GM18868 (cell line): ENCODE data around the gene ACAA1.
A peak's percentile ranks its signal among the peaks of the same experiment; 100 is the strongest.

ENCODE experiments used
- ATAC-seq: cut with Tn5 transposase; IDR thresholded peaks from one replicate; pipeline ENCODE4 v1.9.1; 2021; ENCODE audit warnings: mild to moderate bottlenecking, moderate library complexity; ENCODE audit not compliant: unreplicated experiment

ACAA1 gene

DNA sequence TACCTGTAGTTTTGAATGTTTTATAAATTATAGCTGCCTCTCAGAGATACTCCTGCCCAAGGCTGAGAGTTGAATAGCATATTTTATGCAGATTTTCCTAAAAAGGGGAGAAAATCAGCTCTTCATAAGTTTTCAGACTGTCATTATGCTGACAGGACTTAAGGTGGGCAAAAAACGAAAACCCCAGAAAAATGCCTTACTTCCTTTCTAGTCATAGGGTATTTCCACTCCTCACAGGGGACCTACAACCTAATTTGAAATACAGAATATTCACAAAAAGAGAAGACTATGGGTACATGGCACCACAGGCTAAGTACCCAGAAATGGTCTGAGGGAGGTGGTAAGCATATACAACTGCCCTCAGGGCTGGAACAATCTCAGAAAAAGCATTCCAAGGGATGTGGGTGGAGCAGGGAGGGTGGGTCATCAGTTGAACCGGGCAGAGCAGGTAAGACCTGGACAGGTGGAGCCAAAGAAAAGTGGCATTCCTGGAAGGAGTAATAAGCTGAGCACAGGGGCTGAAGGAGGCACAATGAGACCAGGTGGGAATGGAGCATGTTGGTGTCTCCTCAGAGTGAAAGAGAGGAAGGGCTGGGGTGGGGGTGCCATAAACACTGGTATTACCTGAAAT, 17.8 kb upstream of the ACAA1 start:
- ATAC-seq: peak; percentile 39

DNA sequence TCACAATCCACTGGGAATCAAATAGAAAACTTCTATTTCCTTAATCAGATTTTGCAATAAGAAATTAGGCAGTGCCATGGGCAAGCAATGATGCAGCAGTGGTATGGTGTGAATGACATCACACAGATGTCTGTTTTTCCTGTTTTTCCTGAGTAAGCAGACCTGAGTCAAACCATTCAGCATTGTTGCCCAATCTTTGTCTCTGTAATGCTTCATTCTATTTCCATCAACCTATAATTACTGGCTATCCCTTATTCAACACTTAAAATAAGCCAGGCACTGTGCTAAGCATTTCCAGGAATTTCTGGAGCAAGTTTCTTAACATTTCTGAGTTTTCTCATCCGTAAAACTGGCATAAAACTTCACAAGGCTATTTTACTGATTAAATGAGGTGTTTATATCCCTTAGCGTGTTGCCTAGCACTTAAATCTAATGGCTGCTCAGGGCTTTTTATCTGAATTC, 17.1 kb upstream of the ACAA1 start:
- ATAC-seq: no peak

DNA sequence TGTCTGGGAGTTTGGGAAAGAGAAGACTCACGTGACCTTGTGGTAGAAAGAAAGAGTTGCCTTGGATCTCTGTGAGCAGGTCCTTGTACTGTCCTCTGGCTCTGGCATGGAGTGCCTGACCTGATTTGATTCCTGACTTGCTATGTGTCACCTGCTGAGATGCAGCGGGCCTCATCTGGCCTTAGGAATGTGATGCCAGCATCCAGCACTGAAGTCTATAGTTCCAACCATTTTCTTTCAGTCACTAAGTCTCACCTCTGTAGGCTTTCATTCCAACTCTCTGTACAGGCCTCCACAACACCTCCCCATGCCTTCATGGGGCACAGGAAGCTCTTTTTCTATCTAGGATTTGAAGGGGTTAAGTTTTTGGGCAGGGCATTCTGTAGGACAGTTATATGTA, 16.3 kb upstream of the ACAA1 start:
- no peak for ATAC-seq

GRCh38 chr3:38152609-38153008, 15.7 kb upstream of the ACAA1 start:
- ATAC-seq: no peak

- no peak for ATAC-seq
Observed at GRCh38 chr3:38151667-38152265, 14.8 kb upstream of the ACAA1 start.

DNA sequence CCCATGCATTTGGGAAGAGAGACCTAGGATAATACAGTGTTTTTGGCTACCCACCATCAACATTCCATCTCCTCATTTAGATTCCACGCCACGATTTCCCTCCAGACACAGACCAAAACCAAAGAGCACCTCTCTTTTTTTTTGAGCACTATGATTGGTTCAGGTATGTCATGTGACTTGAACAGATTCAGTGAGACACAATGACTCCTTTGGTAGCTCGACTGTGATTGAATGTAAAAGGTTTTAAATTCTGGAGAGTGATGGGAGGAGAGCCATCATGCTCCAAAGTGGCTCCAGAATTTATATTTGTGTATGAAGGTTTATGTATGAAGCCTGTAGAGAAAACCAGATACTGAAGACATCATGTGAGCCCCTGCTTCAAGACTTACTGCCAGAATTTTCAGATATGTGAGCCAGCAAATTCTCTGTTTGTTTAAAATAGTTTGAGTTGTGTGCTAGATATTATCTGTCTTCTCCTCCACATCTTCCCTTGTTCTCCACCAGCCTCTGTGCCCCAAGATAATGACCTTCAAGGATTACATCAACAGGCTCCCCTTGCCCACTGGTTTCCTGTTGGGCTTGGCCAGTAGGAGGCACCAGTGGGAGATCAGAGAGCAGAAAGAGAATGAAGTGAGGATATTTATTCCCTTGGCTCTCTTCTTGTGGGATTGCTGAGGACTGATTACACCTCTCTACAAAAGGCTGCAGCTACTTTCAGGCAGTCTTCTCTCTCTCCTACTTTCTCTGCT, 14.0 kb upstream of the ACAA1 start:
- no peak for ATAC-seq

DNA sequence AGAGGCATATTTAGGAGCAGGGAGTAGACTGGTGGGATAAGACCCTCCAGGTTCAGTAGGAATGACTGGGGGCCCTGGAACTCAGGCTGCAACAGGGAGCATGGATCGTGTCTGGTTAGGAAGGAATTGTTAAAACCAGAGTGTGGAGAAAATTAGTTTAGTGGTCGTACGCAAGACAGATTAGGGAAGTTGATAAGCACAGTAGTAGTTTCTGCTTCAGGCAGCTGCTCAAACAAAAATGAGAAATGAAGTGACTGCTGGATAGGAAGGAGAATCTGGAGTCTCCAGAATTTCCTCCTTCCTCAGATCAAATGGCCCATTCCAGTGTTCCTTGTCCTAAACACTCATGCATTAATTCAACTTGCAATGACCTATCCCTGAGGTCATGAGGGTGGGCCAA, 12.8 kb upstream of the ACAA1 start:
- peak; percentile 51 for ATAC-seq

DNA sequence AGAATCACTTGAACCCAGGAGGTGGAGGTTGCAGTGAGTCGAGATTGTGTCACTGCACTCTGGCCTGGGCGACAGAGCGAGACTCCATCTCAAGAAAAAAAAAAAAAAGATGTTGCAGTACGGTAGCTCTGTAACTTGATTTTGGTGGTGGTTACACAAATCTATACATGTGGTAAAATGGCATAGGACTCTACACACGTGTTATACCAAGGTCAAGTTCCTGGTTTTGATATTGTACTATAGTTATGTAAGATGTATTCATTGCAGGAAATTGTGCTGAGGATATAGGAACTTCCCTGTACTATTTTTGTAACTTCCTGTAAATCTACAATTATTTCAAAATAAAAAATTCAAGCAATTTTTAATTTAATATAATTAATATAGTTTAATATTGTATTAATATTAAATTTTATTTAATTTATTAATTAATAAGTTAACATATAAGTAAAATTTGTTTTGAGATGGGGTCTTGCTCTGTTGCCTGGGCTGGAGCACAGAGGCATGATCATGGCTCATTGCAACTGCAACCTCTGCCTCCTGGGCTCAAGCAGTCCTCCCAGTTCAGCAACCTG, 11.5 kb upstream of the ACAA1 start:
- no peak for ATAC-seq

GRCh38 chr3:38147421-38147820, 10.5 kb upstream of the ACAA1 start:
- ATAC-seq: no peak

- no peak for ATAC-seq
Observed at GRCh38 chr3:38146504-38146903, 9.6 kb upstream of the ACAA1 start.

DNA sequence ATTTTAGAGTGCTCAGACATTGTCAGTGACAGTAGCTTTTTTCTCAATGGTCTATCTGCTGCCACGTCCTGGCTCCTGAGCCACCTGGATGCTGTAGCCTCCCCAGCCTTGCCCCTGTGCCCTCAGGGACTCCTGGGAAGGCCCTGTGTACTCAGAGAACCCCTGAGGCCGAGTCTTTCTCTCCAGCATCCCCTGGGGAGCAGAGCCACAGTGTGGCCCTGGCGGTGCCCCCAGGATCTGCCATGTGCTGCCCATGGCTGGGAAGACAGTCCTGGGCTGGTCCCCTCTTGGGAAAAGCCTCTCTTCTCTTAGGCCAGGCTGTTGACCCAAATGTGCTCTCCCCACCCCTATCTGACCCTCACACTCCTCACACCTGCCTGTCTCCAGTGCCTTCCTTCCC, 6.6 kb upstream of the ACAA1 start:
- ATAC-seq: no peak

- no peak for ATAC-seq
Observed at GRCh38 chr3:38142959-38143358, 6.0 kb upstream of the ACAA1 start.

DNA sequence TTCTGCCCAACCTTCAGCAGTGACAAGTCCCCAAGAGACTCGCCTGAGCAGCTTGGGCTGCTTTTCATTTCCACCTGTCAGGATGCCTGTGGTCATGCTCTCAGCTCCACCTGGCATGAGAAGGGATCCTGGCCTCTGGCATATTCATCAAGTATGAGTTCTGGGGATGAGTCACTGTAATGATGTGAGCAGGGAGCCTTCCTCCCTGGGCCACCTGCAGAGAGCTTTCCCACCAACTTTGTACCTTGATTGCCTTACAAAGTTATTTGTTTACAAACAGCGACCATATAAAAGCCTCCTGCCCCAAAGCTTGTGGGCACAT, 5.0 kb upstream of the ACAA1 start:
- no peak for ATAC-seq

DNA sequence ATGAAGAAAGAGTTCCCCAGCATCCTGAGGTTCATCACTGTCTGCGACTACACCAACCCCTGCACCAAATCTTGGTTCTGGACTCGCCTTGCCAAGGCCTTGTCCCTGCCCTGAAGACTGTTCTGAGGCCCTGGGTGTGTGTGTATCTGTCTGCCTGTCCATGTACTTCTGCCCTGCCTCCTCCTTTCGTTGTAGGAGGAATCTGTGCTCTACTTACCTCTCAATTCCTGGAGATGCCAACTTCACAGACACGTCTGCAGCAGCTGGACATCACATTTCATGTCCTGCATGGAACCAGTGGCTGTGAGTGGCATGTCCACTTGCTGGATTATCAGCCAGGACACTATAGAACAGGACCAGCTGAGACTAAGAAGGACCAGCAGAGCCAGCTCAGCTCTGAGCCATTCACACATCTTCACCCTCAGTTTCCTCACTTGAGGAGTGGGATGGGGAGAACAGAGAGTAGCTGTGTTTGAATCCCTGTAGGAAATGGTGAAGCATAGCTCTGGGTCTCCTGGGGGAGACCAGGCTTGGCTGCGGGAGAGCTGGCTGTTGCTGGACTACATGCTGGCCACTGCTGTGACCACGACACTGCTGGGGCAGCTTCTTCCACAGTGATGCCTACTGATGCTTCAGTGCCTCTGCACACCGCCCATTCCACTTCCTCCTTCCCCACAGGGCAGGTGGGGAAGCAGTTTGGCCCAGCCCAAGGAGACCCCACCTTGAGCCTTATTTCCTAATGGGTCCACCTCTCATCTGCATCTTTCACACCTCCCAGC, 4.4 kb upstream of the ACAA1 start:
- ATAC-seq: no peak

DNA sequence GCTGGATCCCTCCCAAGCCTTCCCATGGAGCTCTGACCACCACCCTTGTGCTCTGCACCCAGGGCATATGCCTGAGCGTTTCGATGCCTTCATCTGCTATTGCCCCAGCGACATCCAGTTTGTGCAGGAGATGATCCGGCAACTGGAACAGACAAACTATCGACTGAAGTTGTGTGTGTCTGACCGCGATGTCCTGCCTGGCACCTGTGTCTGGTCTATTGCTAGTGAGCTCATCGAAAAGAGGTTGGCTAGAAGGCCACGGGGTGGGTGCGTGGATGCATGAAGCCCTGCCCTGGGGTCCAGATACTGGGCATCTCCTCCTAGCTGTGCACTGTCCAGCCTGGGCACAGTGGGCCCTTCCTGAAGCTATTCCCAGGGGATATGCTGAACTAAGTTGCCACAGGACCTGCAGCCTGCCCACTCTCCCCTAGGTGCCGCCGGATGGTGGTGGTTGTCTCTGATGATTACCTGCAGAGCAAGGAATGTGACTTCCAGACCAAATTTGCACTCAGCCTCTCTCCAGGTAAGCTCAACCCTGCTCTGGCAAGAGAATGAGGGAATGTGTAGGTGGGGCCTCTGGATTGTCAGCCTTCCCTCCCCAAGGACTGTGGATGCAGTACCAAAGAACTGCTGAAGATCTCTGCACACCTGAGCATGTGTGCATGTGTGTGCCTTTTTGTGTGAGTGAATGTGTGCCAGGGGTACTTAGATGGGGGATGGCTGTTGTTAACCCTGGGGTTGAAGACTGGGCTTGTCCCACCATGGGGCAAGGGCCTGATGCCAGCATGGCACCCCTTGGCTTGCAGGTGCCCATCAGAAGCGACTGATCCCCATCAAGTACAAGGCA, 3.6 kb upstream of the ACAA1 start:
- no peak for ATAC-seq

DNA sequence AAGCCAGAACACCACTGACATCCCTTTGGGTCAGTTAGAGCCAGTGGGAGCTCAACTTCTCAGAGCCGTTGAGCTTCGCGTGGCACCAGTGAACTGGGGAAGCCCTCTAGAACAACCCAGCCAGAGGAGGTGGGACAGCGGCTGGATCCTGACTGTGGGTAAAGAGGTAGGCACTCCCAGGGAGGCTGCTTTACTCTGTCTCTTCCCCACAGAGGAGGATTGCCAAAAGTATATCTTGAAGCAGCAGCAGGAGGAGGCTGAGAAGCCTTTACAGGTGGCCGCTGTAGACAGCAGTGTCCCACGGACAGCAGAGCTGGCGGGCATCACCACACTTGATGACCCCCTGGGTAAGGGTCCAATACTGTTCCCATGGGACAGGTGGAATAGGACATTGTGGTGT, 2.7 kb upstream of the ACAA1 start:
- no peak for ATAC-seq

DNA sequence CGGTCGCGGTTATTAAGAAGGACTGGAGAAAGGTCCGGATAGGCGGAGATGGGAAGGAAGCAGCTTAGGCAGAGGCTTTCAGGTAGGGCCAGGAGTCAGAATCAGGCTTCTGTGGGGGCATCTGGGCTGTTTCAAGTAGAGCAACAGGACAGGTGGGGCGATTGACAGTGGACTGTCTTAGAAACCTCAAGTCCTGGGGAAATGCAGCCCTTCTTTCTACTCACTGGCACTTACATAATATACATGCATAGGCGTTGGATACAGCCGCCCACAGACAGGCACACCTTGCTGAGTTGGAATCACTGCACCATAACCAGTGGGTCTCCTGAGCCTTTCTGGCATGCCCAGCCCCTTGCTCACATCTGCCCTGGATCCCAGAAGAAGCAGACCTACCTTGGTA, 2.3 kb upstream of the ACAA1 start:
- no peak for ATAC-seq

- peak; percentile 46 for ATAC-seq
Observed at GRCh38 chr3:38138349-38139190, 1.6 kb upstream of the ACAA1 start, which contains the start of gene MYD88. Gene MYD88 (plus strand): TSS chr3:38138661. CDS start chr3:38138701, 40 bp downstream.

GRCh38 chr3:38137615-38138348, 855 bp upstream of the ACAA1 start:
- no peak for ATAC-seq
